Measurements from ENCODE around the gene PPP1R14D. TPM values are rescaled to one million over a fixed set of nuclear protein-coding genes. Genes with fewer than 3 reads are reported as not detected.
"Not testable (repeated sequence)": the region's sequence is repeated elsewhere in the genome, so short reads cannot be mapped to it uniquely, and the experiment has no call there.

The PPP1R14D gene
- polyA plus RNA-seq, 3 donors = not detected

GRCh38 chr15:40867199-40867598 is 38.7 kb upstream of the PPP1R14D start:
- H3K36me3 Mint-ChIP-seq = no peaks in the 10 kb centered on the region
- H2AFZ ChIP-seq (ENCODE audit: insufficient read depth, low read depth, low read length, poor library complexity, severe bottlenecking) = no peak overlapping the region
- H3K4me3 ChIP-seq (replicated peaks in 1 of 3; ENCODE audit: low read depth in 2 of 3, low read length in 3 of 3) = no peak overlapping the region
- no peaks in the 10 kb centered on the region for H3K4me1 ChIP-seq (ENCODE audit: control insufficient read depth in 1 of 2, insufficient read depth in 2 of 2, low read length in 2 of 2)
- WGBS (ENCODE audit: insufficient coverage) = 100% methylated on average over 3 of the region's 4 CpGs
- no peaks in the 10 kb centered on the region for H3K9me3 Mint-ChIP-seq
- no peaks in the 10 kb centered on the region for H3K36me3 ChIP-seq (replicated peaks in 1 of 2; ENCODE audit: control insufficient read depth in 1 of 2, insufficient read depth in 2 of 2, low read length in 2 of 2)
- TF ChIP-seq CTCF (IDR thresholded peaks at IDR 0.05) = no peak
- H3K27me3 Mint-ChIP-seq (ENCODE audit: low read depth in 3 of 3) = peaks cover 4 to 11% (median 8%) of the 10 kb centered on the region in 3 donors
- intact Hi-C loops (cut with micrococcal nuclease) = no loop called here
- H3K9ac ChIP-seq (ENCODE audit: insufficient read depth, low read length, poor library complexity, severe bottlenecking) = no peak overlapping the region
- H3K9me3 ChIP-seq (replicated peaks in 1 of 2; ENCODE audit: control insufficient read depth in 1 of 2, insufficient read depth in 1 of 2, low read length in 2 of 2) = no peaks in the 10 kb centered on the region
- H3K27me3 ChIP-seq (ENCODE audit: control insufficient read depth in 2 of 2, insufficient read depth in 2 of 2, low read length in 2 of 2) = no peaks in the 10 kb centered on the region
- DNase-seq = no peak
- no peaks in the 10 kb centered on the region for H3K79me2 ChIP-seq (ENCODE audit: insufficient read depth, low read length)
- no peaks in the 10 kb centered on the region for H4K20me1 ChIP-seq (ENCODE audit: insufficient read depth, low read length)
- H3K4me2 ChIP-seq (replicated peaks; ENCODE audit: extremely low read depth, low read length, poor library complexity, severe bottlenecking) = no peak overlapping the region
- H3K27ac ChIP-seq (ENCODE audit: low read depth in 1 of 2, low read length in 2 of 2) = no peak overlapping the region
- H3K4me3 Mint-ChIP-seq = no peak overlapping the region
- H3K27ac Mint-ChIP-seq = no peak overlapping the region
- H3K4me1 Mint-ChIP-seq = no peaks in the 10 kb centered on the region

GRCh38 chr15:40863660-40864270 is 35.3 kb upstream of the PPP1R14D start:
- Histone ChIP-seq H3K9ac (ENCODE audit: insufficient read depth, low read length, poor library complexity, severe bottlenecking) (no peak overlapping the region), H3K27me3 (ENCODE audit: control insufficient read depth in 2 of 2, insufficient read depth in 2 of 2, low read length in 2 of 2) (no peaks in the 10 kb centered on the region), H3K9me3 (replicated peaks in 1 of 2; ENCODE audit: control insufficient read depth in 1 of 2, insufficient read depth in 1 of 2, low read length in 2 of 2) (no peaks in the 10 kb centered on the region), H3K4me3 (replicated peaks in 1 of 3; ENCODE audit: low read depth in 2 of 3, low read length in 3 of 3) (no peak overlapping the region), H3K36me3 (replicated peaks in 1 of 2; ENCODE audit: control insufficient read depth in 1 of 2, insufficient read depth in 2 of 2, low read length in 2 of 2) (no peaks in the 10 kb centered on the region), H4K20me1 (ENCODE audit: insufficient read depth, low read length) (no peaks in the 10 kb centered on the region), H3K4me1 (ENCODE audit: control insufficient read depth in 1 of 2, insufficient read depth in 2 of 2, low read length in 2 of 2) (peaks cover 20 to 29% of the 10 kb centered on the region in 2 donors), H3K4me2 (replicated peaks; ENCODE audit: extremely low read depth, low read length, poor library complexity, severe bottlenecking) (no peak overlapping the region), H3K27ac (ENCODE audit: low read depth in 1 of 2, low read length in 2 of 2) (no peak overlapping the region), H2AFZ (ENCODE audit: insufficient read depth, low read depth, low read length, poor library complexity, severe bottlenecking) (no peak overlapping the region), H3K79me2 (ENCODE audit: insufficient read depth, low read length) (no peaks in the 10 kb centered on the region)
- Mint-ChIP-seq H3K27ac (no peak overlapping the region), H3K36me3 (no peaks in the 10 kb centered on the region), H3K27me3 (ENCODE audit: low read depth in 3 of 3) (peaks cover 1 to 6% (median 3%) of the 10 kb centered on the region in 3 donors), H3K4me3 (no peak overlapping the region), H3K4me1 (peaks cover 24% of the 10 kb centered on the region), H3K9me3 (peaks cover 0 to 3% (median 0%) of the 10 kb centered on the region in 7 donors)
- 98% methylated on average over 4 of the region's 4 CpGs for WGBS (ENCODE audit: insufficient coverage)
- TF ChIP-seq CTCF (IDR thresholded peaks at IDR 0.05) = no peak
- DNase-seq = no peak
- intact Hi-C loops (cut with micrococcal nuclease) = no loop called here

GRCh38 chr15:40861147-40861546 is 32.6 kb upstream of the PPP1R14D start:
- H2AFZ ChIP-seq (ENCODE audit: insufficient read depth, low read depth, low read length, poor library complexity, severe bottlenecking); intact Hi-C loops (cut with micrococcal nuclease); H3K27ac ChIP-seq (ENCODE audit: low read depth in 1 of 2, low read length in 2 of 2); H3K4me3 Mint-ChIP-seq; H3K27me3 ChIP-seq (ENCODE audit: control insufficient read depth in 2 of 2, insufficient read depth in 2 of 2, low read length in 2 of 2); DNase-seq; H3K4me3 ChIP-seq (replicated peaks in 1 of 3; ENCODE audit: low read depth in 2 of 3, low read length in 3 of 3); H3K9me3 Mint-ChIP-seq; H3K4me2 ChIP-seq (replicated peaks; ENCODE audit: extremely low read depth, low read length, poor library complexity, severe bottlenecking); H3K9ac ChIP-seq (ENCODE audit: insufficient read depth, low read length, poor library complexity, severe bottlenecking); H3K27me3 Mint-ChIP-seq (ENCODE audit: low read depth in 3 of 3); H4K20me1 ChIP-seq (ENCODE audit: insufficient read depth, low read length); H3K36me3 ChIP-seq (replicated peaks in 1 of 2; ENCODE audit: control insufficient read depth in 1 of 2, insufficient read depth in 2 of 2, low read length in 2 of 2); H3K79me2 ChIP-seq (ENCODE audit: insufficient read depth, low read length); H3K9me3 ChIP-seq (replicated peaks in 1 of 2; ENCODE audit: control insufficient read depth in 1 of 2, insufficient read depth in 1 of 2, low read length in 2 of 2): not testable (repeated sequence)
- WGBS (ENCODE audit: insufficient coverage) = 83% methylated on average over 1 of the region's 4 CpGs
- Mint-ChIP-seq H3K27ac (peak overlapping the region in 1 of 7 donors; percentile 47), H3K4me1 (peaks cover 40% of the 10 kb centered on the region), H3K36me3 (peaks cover 6 to 21% of the 10 kb centered on the region in 2 donors)
- H3K4me1 ChIP-seq (ENCODE audit: control insufficient read depth in 1 of 2, insufficient read depth in 2 of 2, low read length in 2 of 2) = peaks cover 35 to 49% of the 10 kb centered on the region in 2 donors
